ENCODE data around the gene SLC26A11. TPM values are rescaled to one million over a fixed set of nuclear protein-coding genes. Genes with fewer than 3 reads are reported as not detected.

SLC26A11 gene
- total and polyA plus RNA-seq, 2 of the 13 experiments (the other 11 are each of a cell fraction or from before 2014, with no cell fraction given) = 8.7 to 13.2 TPM

GRCh38 chr17:80191865-80192661 lies 28.2 kb upstream of the SLC26A11 start (continued):
- TF ChIP-seq BCL6 (CRISPR knock-in tag; IDR thresholded peaks at IDR 0.05) (peak; percentile 52; the same call in 1 of the 2 replicates), FLYWCH1 (CRISPR knock-in tag; IDR thresholded peaks at IDR 0.05) (no peak), ZNF605 (CRISPR knock-in tag; IDR thresholded peaks at IDR 0.05) (0 out of 2 replicates have a peak, but pooled peaks have one; percentile 52)
- TF ChIP-seq, protein P1, sequence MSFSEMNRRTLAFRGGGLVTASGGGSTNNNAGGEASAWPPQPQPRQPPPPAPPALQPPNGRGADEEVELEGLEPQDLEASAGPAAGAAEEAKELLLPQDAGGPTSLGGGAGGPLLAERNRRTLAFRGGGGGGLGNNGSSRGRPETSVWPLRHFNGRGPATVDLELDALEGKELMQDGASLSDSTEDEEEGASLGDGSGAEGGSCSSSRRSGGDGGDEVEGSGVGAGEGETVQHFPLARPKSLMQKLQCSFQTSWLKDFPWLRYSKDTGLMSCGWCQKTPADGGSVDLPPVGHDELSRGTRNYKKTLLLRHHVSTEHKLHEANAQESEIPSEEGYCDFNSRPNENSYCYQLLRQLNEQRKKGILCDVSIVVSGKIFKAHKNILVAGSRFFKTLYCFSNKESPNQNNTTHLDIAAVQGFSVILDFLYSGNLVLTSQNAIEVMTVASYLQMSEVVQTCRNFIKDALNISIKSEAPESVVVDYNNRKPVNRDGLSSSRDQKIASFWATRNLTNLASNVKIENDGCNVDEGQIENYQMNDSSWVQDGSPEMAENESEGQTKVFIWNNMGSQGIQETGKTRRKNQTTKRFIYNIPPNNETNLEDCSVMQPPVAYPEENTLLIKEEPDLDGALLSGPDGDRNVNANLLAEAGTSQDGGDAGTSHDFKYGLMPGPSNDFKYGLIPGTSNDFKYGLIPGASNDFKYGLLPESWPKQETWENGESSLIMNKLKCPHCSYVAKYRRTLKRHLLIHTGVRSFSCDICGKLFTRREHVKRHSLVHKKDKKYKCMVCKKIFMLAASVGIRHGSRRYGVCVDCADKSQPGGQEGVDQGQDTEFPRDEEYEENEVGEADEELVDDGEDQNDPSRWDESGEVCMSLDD (CRISPR knock-in tag; IDR thresholded peaks at IDR 0.05; ENCODE audit: borderline replicate concordance) = no peak
- TF ChIP-seq, protein P2, sequence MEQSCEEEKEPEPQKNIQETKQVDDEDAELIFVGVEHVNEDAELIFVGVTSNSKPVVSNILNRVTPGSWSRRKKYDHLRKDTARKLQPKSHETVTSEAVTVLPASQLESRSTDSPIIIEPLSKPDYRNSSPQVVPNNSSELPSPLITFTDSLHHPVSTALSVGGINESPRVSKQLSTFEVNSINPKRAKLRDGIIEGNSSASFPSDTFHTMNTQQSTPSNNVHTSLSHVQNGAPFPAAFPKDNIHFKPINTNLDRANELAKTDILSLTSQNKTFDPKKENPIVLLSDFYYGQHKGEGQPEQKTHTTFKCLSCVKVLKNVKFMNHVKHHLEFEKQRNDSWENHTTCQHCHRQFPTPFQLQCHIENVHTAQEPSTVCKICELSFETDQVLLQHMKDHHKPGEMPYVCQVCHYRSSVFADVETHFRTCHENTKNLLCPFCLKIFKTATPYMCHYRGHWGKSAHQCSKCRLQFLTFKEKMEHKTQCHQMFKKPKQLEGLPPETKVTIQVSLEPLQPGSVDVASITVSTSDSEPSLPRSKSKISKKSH (CRISPR knock-in tag; IDR thresholded peaks at IDR 0.05; ENCODE audit: borderline replicate concordance) = 0 out of 2 replicates have a peak, but pooled peaks have one; percentile 45

GRCh38 chr17:80195141-80195540 lies 25.1 kb upstream of the SLC26A11 start:
- H3K9ac ChIP-seq (ENCODE audit: insufficient read depth, low read depth, low read length) = no peak overlapping the region
- no peak overlapping the region for H2AFZ ChIP-seq (ENCODE audit: low read length)
- no peaks in the 10 kb centered on the region for H3K36me3 ChIP-seq (replicated peaks in 1 of 2; ENCODE audit: control insufficient read depth in 1 of 2, insufficient read depth in 2 of 2, low read length in 2 of 2)
- no peak for ATAC-seq
- H3K27me3 ChIP-seq (ENCODE audit: control insufficient read depth in 1 of 2, insufficient read depth in 2 of 2, low read length in 2 of 2) = peaks cover 19 to 69% of the 10 kb centered on the region in 2 experiments
- H3K27ac ChIP-seq (ENCODE audit: extremely low read length, insufficient read depth, low read length) = no peak overlapping the region
- no peak overlapping the region for H3K4me3 ChIP-seq (replicated peaks in 1 of 3; ENCODE audit: insufficient read depth in 1 of 3, low read depth in 2 of 3, low read length in 3 of 3)
- no peak for DNase-seq (ENCODE audit: low spot score)
- 39% methylated on average over 12 of the region's 14 CpGs for WGBS (ENCODE audit: low lambda C conversion rate)
- no TSS peak for BruUV-seq (replicated peaks)
- H3K4me1 ChIP-seq (ENCODE audit: insufficient read depth, low read length) = peaks cover 44% of the 10 kb centered on the region
- intact Hi-C loops (cut with micrococcal nuclease; ENCODE audit: unreplicated experiment) = loop anchor here (5.0 kb wide), 1 partner anchor 48 kb away; the partner anchor contains the start of gene EIF4A3
- FAIRE-seq = no peak
- no peak overlapping the region for H3K4me2 ChIP-seq (ENCODE audit: low read depth, low read length)
- no peaks in the 10 kb centered on the region; the same call in 1 of the 2 replicates for H4K20me1 ChIP-seq (ENCODE audit: insufficient read depth, low read length)
- ChIA-PET CTCF (ENCODE audit: low intra/inter-chr PET ratio, low total read pairs) (interaction anchor here (1.6 to 2.0 kb wide), 2 partner anchors 98 to 169 kb away, joined by 7 to 10 read pairs; no protein-coding TSS in a partner anchor), POLR2A (interaction anchor here (1.0 to 2.3 kb wide), 4 partner anchors 25 to 68 kb away, joined by 3 to 8 read pairs (median 6); partner anchors contain the start of genes SGSH and SLC26A11)
- H3K9me3 ChIP-seq (ENCODE audit: low read length) = no peaks in the 10 kb centered on the region
- no peaks in the 10 kb centered on the region for H3K79me2 ChIP-seq (ENCODE audit: insufficient read depth, low read length)
- in situ Hi-C loops (cut with HindIII; ENCODE audit: extremely low pct_ligation_motif_present, low pct_unique_long_range_greater_than_20kb) = no loop called here
- TF ChIP-seq MTA1 (CRISPR knock-in tag; IDR thresholded peaks at IDR 0.05; ENCODE audit: borderline replicate concordance) (0 out of 2 replicates have a peak, but pooled peaks have one; percentile 36), RCOR2 (CRISPR knock-in tag; IDR thresholded peaks at IDR 0.05) (no peak), ZNF891 (CRISPR knock-in tag; IDR thresholded peaks at IDR 0.05) (peak; percentile 2; the same call in 1 of the 2 replicates), ZBTB1 (CRISPR knock-in tag; IDR thresholded peaks at IDR 0.05; ENCODE audit: borderline replicate concordance) (no peak), ZNF430 (CRISPR knock-in tag; IDR thresholded peaks at IDR 0.05) (no peak), THAP11 (CRISPR knock-in tag; IDR thresholded peaks at IDR 0.05) (no peak), KAT2B (IDR thresholded peaks at IDR 0.05; ENCODE audit: borderline replicate concordance, low read depth, low read length) (no peak), NRL (CRISPR knock-in tag; IDR thresholded peaks at IDR 0.05; ENCODE audit: borderline replicate concordance) (0 out of 2 replicates have a peak, but pooled peaks have one; percentile 4)
- TF ChIP-seq, protein P3, sequence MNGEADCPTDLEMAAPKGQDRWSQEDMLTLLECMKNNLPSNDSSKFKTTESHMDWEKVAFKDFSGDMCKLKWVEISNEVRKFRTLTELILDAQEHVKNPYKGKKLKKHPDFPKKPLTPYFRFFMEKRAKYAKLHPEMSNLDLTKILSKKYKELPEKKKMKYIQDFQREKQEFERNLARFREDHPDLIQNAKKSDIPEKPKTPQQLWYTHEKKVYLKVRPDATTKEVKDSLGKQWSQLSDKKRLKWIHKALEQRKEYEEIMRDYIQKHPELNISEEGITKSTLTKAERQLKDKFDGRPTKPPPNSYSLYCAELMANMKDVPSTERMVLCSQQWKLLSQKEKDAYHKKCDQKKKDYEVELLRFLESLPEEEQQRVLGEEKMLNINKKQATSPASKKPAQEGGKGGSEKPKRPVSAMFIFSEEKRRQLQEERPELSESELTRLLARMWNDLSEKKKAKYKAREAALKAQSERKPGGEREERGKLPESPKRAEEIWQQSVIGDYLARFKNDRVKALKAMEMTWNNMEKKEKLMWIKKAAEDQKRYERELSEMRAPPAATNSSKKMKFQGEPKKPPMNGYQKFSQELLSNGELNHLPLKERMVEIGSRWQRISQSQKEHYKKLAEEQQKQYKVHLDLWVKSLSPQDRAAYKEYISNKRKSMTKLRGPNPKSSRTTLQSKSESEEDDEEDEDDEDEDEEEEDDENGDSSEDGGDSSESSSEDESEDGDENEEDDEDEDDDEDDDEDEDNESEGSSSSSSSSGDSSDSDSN (CRISPR knock-in tag; IDR thresholded peaks at IDR 0.05) = peak; percentile 15; the same call in 1 of the 2 replicates

All from HepG2 (cell line).